Mucosa of descending colon (tissue), 3 donors: ENCODE measurements around the gene SIRPA. TPM values are rescaled to one million over a fixed set of nuclear protein-coding genes. Genes with fewer than 3 reads are reported as not detected.
A peak's percentile ranks its signal among the peaks of the same experiment; 100 is the strongest.

Source experiments
- ATAC-seq: fragments of 200-7000 bp; cut with Tn5 transposase; one replicate; pipeline ENCODE4 v1.9.1; 2020; ENCODE audit warnings: mild to moderate bottlenecking, moderate library complexity
- DNase-seq, 3 donors: peaks; one replicate each; pipeline ENCODE4 v3.0.0-alpha.2; 2020
- H3K36me3 ChIP-seq: fragments of 200-600 bp; one replicate; pipeline ENCODE4 v1.8.0; 2021; ENCODE audit warnings: low read depth, mild to moderate bottlenecking
- H3K4me1 ChIP-seq: fragments of 200-600 bp; one replicate; pipeline ENCODE4 v1.8.0; 2021; ENCODE audit warnings: low read depth, mild to moderate bottlenecking
- H3K4me3 ChIP-seq: fragments of 200-600 bp; one replicate; pipeline ENCODE4 v1.8.0; 2021; ENCODE audit warnings: mild to moderate bottlenecking
- H3K9me3 ChIP-seq: fragments of 200-600 bp; one replicate; pipeline ENCODE4 v1.8.0; 2021; ENCODE audit warnings: mild to moderate bottlenecking
- intact Hi-C, 2 donors: fragments of 100-400 bp; cut with DNase I in 1 of 2; cut with micrococcal nuclease in 1 of 2; formaldehyde crosslinking; loops; one replicate each; pipeline versions ENCODE4 v1.11.0 to v1.11.1; 2022; cut with DNase I, micrococcal nuclease
- total RNA-seq, 3 donors: library from RNA; stranded (reverse); fragmentation: NEBNext Ultra II Directional in 2 of 3; extraction: Animal tissue kit (Norgen Biotek cat#: 25700) in 2 of 3; gene quantifications; one replicate each; pipeline versions ENCODE4 v1.2.1 to v1.2.4, GENCODE V29; 2021 to 2023
- TF ChIP-seq, protein P1 (sequence below): fragments of 200-600 bp; IDR thresholded peaks from one replicate; pipeline ENCODE4 v1.8.0; 2022; ENCODE audit warnings: antibody characterized with exemption, mild to moderate bottlenecking
- donor health status: DM: no; HTN: no; CAD: no; lungs with moderate emphysema.
- donor health status: DM: no; HTN: no; CAD: no.
- donor health status: DM: no; HTN: yes; CAD: no.

SIRPA gene
- total RNA-seq, 3 donors from 2014 or later = 7.6 to 24.4 (median 14.1) TPM

DNA sequence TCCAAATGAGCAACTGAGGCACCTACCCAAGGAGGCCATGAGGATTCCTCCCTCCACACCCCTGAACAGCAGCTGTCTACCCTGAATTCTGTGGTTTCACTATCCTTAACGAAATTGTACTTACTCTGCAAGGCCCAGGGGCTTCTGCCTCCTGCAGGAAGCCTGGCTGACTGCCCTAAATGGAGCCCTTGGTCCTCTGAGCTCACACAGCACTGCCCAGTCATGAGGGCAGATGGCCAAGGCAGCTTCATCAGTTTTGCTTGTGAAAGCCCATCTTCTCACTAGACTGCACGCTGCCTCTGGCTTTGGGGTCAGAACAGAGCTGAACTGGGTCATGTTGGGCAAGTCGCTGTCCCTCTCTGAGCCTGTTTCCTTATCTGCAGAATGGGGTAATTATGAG is 26.4 kb upstream of the SIRPA start:
- intact Hi-C loops = no loop called here
- H3K4me3 ChIP-seq = no peak overlapping the region
- no peaks in the 10 kb centered on the region for H3K4me1 ChIP-seq
- H3K9me3 ChIP-seq = no peaks in the 10 kb centered on the region
- DNase-seq = no peak
- no peak for ATAC-seq
- no peaks in the 10 kb centered on the region for H3K36me3 ChIP-seq
- TF ChIP-seq, protein P1, sequence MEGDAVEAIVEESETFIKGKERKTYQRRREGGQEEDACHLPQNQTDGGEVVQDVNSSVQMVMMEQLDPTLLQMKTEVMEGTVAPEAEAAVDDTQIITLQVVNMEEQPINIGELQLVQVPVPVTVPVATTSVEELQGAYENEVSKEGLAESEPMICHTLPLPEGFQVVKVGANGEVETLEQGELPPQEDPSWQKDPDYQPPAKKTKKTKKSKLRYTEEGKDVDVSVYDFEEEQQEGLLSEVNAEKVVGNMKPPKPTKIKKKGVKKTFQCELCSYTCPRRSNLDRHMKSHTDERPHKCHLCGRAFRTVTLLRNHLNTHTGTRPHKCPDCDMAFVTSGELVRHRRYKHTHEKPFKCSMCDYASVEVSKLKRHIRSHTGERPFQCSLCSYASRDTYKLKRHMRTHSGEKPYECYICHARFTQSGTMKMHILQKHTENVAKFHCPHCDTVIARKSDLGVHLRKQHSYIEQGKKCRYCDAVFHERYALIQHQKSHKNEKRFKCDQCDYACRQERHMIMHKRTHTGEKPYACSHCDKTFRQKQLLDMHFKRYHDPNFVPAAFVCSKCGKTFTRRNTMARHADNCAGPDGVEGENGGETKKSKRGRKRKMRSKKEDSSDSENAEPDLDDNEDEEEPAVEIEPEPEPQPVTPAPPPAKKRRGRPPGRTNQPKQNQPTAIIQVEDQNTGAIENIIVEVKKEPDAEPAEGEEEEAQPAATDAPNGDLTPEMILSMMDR = no peak

DNA sequence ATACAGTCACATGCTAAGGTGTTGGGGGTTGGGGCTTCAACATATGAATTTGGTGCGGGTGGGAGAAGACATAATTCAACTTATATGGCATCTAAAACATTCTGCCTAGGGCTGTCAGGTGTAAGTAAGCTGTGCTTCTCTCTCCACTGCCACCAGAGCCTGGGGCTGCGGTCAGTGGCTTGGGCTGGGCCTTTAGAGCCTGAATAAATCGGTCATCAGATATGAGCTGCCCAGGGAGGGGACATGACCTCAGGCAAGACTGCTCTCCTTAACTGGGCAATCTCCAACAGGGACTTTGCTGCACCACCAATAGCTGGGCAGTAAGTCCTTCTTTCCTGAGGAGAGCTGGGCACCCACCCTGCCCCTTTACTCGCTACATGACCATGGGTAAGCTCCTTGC is 24.9 kb upstream of the SIRPA start:
- Histone ChIP-seq H3K36me3 (no peaks in the 10 kb centered on the region), H3K9me3 (no peaks in the 10 kb centered on the region), H3K4me1 (no peaks in the 10 kb centered on the region), H3K4me3 (no peak overlapping the region)
- intact Hi-C loops = no loop called here
- peak in 1 of 3 donors; percentile 29 for DNase-seq
- TF ChIP-seq, protein P1 = no peak
- no peak for ATAC-seq

DNA sequence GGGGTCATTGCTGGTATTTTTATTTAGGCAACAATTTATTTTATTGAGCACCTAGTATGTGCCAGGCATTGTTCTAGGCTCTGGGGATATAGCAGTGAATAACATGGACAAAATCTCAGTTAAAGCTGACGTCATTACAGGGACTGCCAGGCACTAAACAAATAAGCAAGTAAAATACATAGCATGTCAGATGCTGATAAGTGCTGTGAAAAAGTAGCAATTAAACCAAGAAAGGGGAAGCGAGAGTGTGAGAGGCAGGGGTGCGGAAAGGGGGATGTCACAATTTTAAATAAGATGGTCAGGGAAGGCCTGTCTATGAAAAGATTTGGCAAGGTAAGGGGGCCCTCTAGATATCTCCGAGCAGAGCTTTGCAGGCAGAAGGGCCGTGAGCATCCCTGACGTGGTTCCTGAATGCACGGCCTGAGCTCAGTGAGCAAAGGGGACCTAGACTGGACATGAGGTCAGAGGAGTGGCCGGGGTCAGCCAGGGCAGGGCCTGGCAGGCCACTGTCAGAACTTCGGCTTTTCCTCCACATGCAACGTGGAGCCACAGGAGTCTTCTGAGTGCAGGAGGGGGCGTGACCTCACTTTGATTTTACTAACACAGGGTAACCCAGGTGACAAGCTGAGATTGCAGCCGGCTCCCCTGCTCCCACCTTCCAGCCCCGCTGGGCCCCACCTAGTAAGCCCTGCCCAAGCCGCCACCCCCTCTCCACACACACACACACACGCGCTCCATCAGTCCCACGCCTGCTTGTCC is 24.2 kb upstream of the SIRPA start:
- H3K4me1 ChIP-seq = no peaks in the 10 kb centered on the region
- ATAC-seq = peak; percentile 16
- H3K9me3 ChIP-seq = no peaks in the 10 kb centered on the region
- DNase-seq = peak in 1 of 3 donors; percentile 53
- H3K4me3 ChIP-seq = no peak overlapping the region
- TF ChIP-seq, protein P1 = no peak
- intact Hi-C loops = no loop called here
- no peaks in the 10 kb centered on the region for H3K36me3 ChIP-seq

DNA sequence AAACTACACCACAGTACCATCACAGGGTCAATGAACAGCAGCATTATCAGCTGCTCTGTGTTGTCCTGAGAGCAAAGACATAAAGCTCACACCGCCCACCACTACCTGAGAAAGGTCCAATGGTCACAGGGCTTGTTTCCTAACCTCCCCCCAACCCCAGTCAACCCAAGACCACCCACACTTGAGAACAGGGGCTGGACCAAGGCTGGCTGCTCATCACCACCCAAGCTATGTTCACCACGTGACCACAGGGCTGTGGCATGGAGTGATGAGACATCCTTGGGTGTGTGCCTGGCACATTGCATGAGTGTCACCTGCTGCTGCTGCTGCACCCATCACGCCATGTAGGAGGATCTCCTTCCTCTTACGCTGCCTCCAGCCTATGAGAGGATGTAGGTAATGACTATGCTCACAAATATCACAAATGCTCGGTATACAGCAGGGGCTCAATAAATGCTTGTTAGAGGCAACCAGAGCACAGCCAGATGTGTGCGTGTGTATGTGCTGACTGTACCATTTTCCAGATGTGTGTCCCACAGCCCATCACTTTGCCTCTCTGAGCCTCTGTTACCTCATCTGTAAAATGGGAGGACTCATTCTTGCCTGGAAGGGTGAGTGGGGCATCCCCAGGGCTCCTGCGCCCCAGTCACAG is 23.3 kb upstream of the SIRPA start:
- ATAC-seq (peak; percentile 71), DNase-seq (no peak)
- intact Hi-C loops = no loop called here
- no peaks in the 10 kb centered on the region for H3K4me1 ChIP-seq
- TF ChIP-seq, protein P1 = no peak
- H3K9me3 ChIP-seq = no peaks in the 10 kb centered on the region
- H3K36me3 ChIP-seq = no peaks in the 10 kb centered on the region
- H3K4me3 ChIP-seq = no peak overlapping the region

DNA sequence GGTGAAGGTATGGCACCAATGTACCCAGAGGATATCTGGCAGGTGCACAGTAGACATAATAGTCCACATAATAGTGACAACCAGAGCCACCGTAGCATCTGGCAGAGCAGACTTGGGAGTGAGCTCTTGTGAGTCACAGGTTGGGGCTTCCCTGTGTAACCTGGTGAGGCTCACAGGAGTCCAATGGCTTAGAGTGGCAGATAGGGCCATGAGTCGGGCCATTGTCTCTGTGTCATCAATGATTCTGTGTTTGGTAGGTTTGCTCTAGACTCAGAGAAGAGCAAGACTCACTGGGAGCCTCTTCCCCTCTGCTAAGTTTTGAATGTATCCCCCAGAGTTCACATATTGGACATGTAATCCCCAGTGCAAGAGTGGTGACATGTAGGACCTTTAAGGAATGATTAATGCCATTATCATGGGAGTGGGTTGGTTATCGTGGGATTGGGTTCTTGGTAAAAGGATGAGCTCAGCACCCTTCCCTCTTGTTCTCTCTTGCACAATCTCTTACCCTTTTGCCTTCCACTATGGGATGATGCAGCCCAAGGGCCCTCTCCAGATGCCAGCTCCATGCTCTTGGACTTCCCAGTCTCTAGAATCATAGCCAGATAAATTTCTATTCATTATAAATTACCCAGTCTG is 22.6 kb upstream of the SIRPA start:
- Histone ChIP-seq H3K4me1 (no peaks in the 10 kb centered on the region), H3K9me3 (no peaks in the 10 kb centered on the region), H3K36me3 (no peaks in the 10 kb centered on the region), H3K4me3 (no peak overlapping the region)
- TF ChIP-seq, protein P1 = no peak
- ATAC-seq (peak; percentile 13), DNase-seq (no peak)
- intact Hi-C loops = no loop called here
